GM12878 (cell line): ENCODE data around the gene C11orf58. TPM values are rescaled to one million over a fixed set of nuclear protein-coding genes. Genes with fewer than 3 reads are reported as not detected.

Source experiments
- BACH1 ChIP-seq: fragments of 450-650 bp; IDR thresholded peaks from 2 replicates; pipeline ENCODE4 v1.6.1; 2017; ENCODE audit warnings: mild to moderate bottlenecking, borderline replicate concordance
- CREM ChIP-seq: IDR thresholded peaks from 2 replicates; pipeline ENCODE4 v1.6.1; 2014; ENCODE audit warnings: antibody characterized with exemption, low read depth
- CTCF ChIP-seq, 3 experiments: IDR thresholded peaks in 2 of 3; conservative IDR thresholded peaks in 1 of 3; 2 replicates each; pipeline ENCODE4 v1.5.1; 2011; ENCODE audit warnings: low read depth in 3 of 3, low read length in 3 of 3, mild to moderate bottlenecking in 3 of 3, control low read depth in 2 of 3, moderate library complexity in 2 of 3, inconsistent platforms in 1 of 3, mixed read lengths in 1 of 3; ENCODE audit not compliant: control insufficient read depth in 2 of 3, insufficient read depth in 1 of 3; ENCODE audit errors: extremely low read depth in 1 of 3
- FOXM1 ChIP-seq: IDR thresholded peaks from 2 replicates; pipeline ENCODE4 v1.6.1; 2012; ENCODE audit warnings: low read depth, mild to moderate bottlenecking, inconsistent platforms, low read length, moderate library complexity
- GABPA ChIP-seq: IDR thresholded peaks from 2 replicates; pipeline ENCODE4 v1.6.1; 2014; ENCODE audit warnings: antibody characterized with exemption, low read depth, mild to moderate bottlenecking, inconsistent platforms
- JUNB ChIP-seq: IDR thresholded peaks from 2 replicates; pipeline ENCODE4 v1.6.1; 2016; ENCODE audit warnings: antibody characterized with exemption, mild to moderate bottlenecking
- MTA2 ChIP-seq: fragments of 450-650 bp; IDR thresholded peaks from 2 replicates; pipeline ENCODE4 v1.6.1; 2016; ENCODE audit warnings: low read depth, mild to moderate bottlenecking, moderate library complexity
- NFYA ChIP-seq: IDR thresholded peaks from 2 replicates; pipeline ENCODE4 v1.6.1; 2011; ENCODE audit warnings: low read depth, mild to moderate bottlenecking, low read length, improper control_type of control experiment, borderline replicate concordance
- NKRF ChIP-seq: fragments of 450-650 bp; conservative IDR thresholded peaks from 2 replicates; pipeline ENCODE4 v1.6.1; 2017; ENCODE audit warnings: mild to moderate bottlenecking, moderate library complexity
- RAD51 ChIP-seq: fragments of 450-650 bp; IDR thresholded peaks from 2 replicates; pipeline ENCODE4 v1.6.1; 2016; ENCODE audit warnings: moderate library complexity, mild to moderate bottlenecking, inconsistent platforms
- RELA ChIP-seq: fragments of 450-650 bp; IDR thresholded peaks from 2 replicates; pipeline ENCODE4 v1.8.0; 2014; ENCODE audit warnings: borderline replicate concordance; ENCODE audit not compliant: partially characterized antibody
- SIN3A ChIP-seq: IDR thresholded peaks from 2 replicates; pipeline ENCODE4 v1.6.1; 2012; ENCODE audit warnings: low read depth, low read length, improper control_type of control experiment
- SMAD1 ChIP-seq: fragments of 450-650 bp; IDR thresholded peaks from 2 replicates; pipeline ENCODE4 v1.6.1; 2018; ENCODE audit warnings: mild to moderate bottlenecking, low read depth; ENCODE audit not compliant: partially characterized antibody
- ZBTB4 ChIP-seq: fragments of 450-650 bp; formaldehyde crosslinking; IDR thresholded peaks from 2 replicates; pipeline ENCODE4 v1.4.0; 2022; ENCODE audit warnings: mild to moderate bottlenecking, moderate library complexity
- ZNF274 ChIP-seq: IDR thresholded peaks from one replicate; pipeline ENCODE4 v1.8.0; 2011; ENCODE audit not compliant: insufficient read length, insufficient read depth
- polyA plus RNA-seq, 11 experiments: library from polyadenylated mRNA; depleted of rRNA in 4 of 11; unstranded in 6 of 11; stranded (reverse) in 5 of 11; fragments of >200 nt; fragmentation: Nextera tagmentation in 4 of 11; fragmentation: Illumina TruSeq in 1 of 11; extraction: Ambion mirVana in 4 of 11; extraction: Trizol in 1 of 11; gene quantifications; 1 replicate in 1 of 11; 2 replicates in 10 of 11; pipeline versions ENCODE4 v1.2.1 to v1.2.3, GENCODE V29; 2011 to 2016; ENCODE audit warnings: inconsistent platforms in 2 of 11, missing spikeins in 2 of 11, low read depth in 1 of 11
- total RNA-seq, 4 experiments: library from RNA; depleted of rRNA in 3 of 4; stranded (reverse); fragments of >200 nt in 3 of 4; fragmentation: Illumina TruSeq in 1 of 4; extraction: Trizol in 1 of 4; gene quantifications; 2 replicates each; pipeline versions ENCODE4 v1.2.1 to v1.2.3, GENCODE V29; 2013 to 2021
- TF ChIP-seq, protein P1 (sequence below): IDR thresholded peaks from 2 replicates; pipeline ENCODE4 v1.6.1; 2012; ENCODE audit warnings: low read depth, low read length, improper control_type of control experiment
- TF ChIP-seq, protein P2 (sequence below): IDR thresholded peaks from 2 replicates; pipeline ENCODE4 v1.6.1; 2011; ENCODE audit warnings: low read depth, low read length, improper control_type of control experiment, borderline replicate concordance
- TF ChIP-seq, protein P3 (sequence below): fragments of 450-650 bp; IDR thresholded peaks from 2 replicates; pipeline ENCODE4 v1.6.1; 2017; ENCODE audit warnings: low read depth, mild to moderate bottlenecking, moderate library complexity

The C11orf58 gene
- total and polyA plus RNA-seq, 10 of the 15 experiments (the other 5 are each of a cell fraction or from before 2014, with no cell fraction given) = 98.2 to 379 (median 211) TPM

GRCh38 chr11:16738193-16738946 is at the start of gene C11orf58 (continued):
- TF ChIP-seq CREM (peak; percentile 94), BACH1 (peak; percentile 16; the same call in 1 of the 2 replicates), NFYA (no peak), SMAD1 (peak; percentile 85), JUNB (no peak), SIN3A (peak; percentile 50; the same call in 1 of the 2 replicates), GABPA (0 out of 2 replicates have a peak, but pooled peaks have one; percentile 24), ZBTB4 (CRISPR knock-in tag) (no peak), RELA (peak; percentile 50), RAD51 (no peak), CTCF (IDR thresholded peaks at IDR 0.05 in 2 of 3, conservative IDR thresholded peaks at IDR 0.05 in 1 of 3; ENCODE audit: control insufficient read depth in 2 of 3, extremely low read depth in 1 of 3, insufficient read depth in 1 of 3, low read depth in 3 of 3, low read length in 3 of 3) (no peak), MTA2 (no peak), NKRF (peak; percentile 29; the same call in 1 of the 2 replicates), ZNF274 (no peak), FOXM1 (0 out of 2 replicates have a peak, but pooled peaks have one; percentile 35)
- TF ChIP-seq, protein P1, sequence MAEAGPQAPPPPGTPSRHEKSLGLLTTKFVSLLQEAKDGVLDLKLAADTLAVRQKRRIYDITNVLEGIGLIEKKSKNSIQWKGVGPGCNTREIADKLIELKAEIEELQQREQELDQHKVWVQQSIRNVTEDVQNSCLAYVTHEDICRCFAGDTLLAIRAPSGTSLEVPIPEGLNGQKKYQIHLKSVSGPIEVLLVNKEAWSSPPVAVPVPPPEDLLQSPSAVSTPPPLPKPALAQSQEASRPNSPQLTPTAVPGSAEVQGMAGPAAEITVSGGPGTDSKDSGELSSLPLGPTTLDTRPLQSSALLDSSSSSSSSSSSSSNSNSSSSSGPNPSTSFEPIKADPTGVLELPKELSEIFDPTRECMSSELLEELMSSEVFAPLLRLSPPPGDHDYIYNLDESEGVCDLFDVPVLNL = peak; percentile 10; the same call in 1 of the 2 replicates
- TF ChIP-seq, protein P2, sequence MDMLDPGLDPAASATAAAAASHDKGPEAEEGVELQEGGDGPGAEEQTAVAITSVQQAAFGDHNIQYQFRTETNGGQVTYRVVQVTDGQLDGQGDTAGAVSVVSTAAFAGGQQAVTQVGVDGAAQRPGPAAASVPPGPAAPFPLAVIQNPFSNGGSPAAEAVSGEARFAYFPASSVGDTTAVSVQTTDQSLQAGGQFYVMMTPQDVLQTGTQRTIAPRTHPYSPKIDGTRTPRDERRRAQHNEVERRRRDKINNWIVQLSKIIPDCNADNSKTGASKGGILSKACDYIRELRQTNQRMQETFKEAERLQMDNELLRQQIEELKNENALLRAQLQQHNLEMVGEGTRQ = no peak
- TF ChIP-seq, protein P3, sequence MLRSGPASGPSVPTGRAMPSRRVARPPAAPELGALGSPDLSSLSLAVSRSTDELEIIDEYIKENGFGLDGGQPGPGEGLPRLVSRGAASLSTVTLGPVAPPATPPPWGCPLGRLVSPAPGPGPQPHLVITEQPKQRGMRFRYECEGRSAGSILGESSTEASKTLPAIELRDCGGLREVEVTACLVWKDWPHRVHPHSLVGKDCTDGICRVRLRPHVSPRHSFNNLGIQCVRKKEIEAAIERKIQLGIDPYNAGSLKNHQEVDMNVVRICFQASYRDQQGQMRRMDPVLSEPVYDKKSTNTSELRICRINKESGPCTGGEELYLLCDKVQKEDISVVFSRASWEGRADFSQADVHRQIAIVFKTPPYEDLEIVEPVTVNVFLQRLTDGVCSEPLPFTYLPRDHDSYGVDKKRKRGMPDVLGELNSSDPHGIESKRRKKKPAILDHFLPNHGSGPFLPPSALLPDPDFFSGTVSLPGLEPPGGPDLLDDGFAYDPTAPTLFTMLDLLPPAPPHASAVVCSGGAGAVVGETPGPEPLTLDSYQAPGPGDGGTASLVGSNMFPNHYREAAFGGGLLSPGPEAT = no peak; the same call in 1 of the 2 replicates
